Fibroblast of the aortic adventitia (primary cell): Measurements from ENCODE around the gene C6orf47. TPM values are rescaled to one million over a fixed set of nuclear protein-coding genes. Genes with fewer than 3 reads are reported as not detected.

ENCODE experiments used
- DNase-seq: peaks from one replicate; pipeline ENCODE4 v3.0.0-alpha.2; 2010; ENCODE audit warnings: low read depth
- H3K4me3 ChIP-seq: 2 replicates; pipeline ENCODE4 v1.5.1; 2011; ENCODE audit warnings: low read depth, mild to moderate bottlenecking, control low read depth, low read length, moderate library complexity
- CTCF ChIP-seq: IDR thresholded peaks from 2 replicates; pipeline ENCODE4 v1.5.1; 2011; ENCODE audit warnings: mild to moderate bottlenecking, low read length, control low read depth, inconsistent platforms; ENCODE audit not compliant: insufficient read depth
- total RNA-seq: library from RNA; depleted of rRNA; stranded (reverse); fragments of >200 nt; gene quantifications from 2 replicates; pipeline ENCODE4 v1.2.3, GENCODE V29; 2012; ENCODE audit warnings: low replicate concordance

The C6orf47 gene
- total RNA-seq, 1 donor: 18.4 TPM

- no peak for DNase-seq
- no peak for TF ChIP-seq CTCF
- H3K4me3 ChIP-seq: peak overlapping the region; percentile 93
Observed at GRCh38 chr6:31621320-31621939, 39.1 kb downstream of the C6orf47 start.

- DNase-seq: peak; percentile 53
- no peak for TF ChIP-seq CTCF
Observed at GRCh38 chr6:31620586-31621319, 39.8 kb downstream of the C6orf47 start, which contains the start of gene PRRC2A. PRRC2A (plus strand) TSS chr6:31620715; CDS start chr6:31622790, 2,075 bp downstream.

GRCh38 chr6:31619805-31620585 lies 40.6 kb downstream of the C6orf47 start:
- no peak for TF ChIP-seq CTCF
- peak; percentile 99 for DNase-seq
- peak overlapping the region; percentile 83 for H3K4me3 ChIP-seq

More at GRCh38 chr6:31620586-31621319, 39.8 kb downstream of the C6orf47 start, which contains the start of gene PRRC2A:
- H3K4me3 ChIP-seq: peak within 1 kb of the TSS; percentile 93

- H3K4me3 ChIP-seq: no peak overlapping the region
- no peak for DNase-seq
- TF ChIP-seq CTCF: no peak
Observed at GRCh38 chr6:31617010-31617409, 43.6 kb downstream of the C6orf47 start.

GRCh38 chr6:31615748-31616147 lies 44.8 kb downstream of the C6orf47 start:
- H3K4me3 ChIP-seq: no peak overlapping the region
- TF ChIP-seq CTCF: no peak

GRCh38 chr6:31614684-31615578 lies 45.6 kb downstream of the C6orf47 start, which contains the start of gene AIF1:
AIF1 (plus strand) TSS chr6:31615234; CDS start chr6:31615330, 96 bp downstream.
- no peak for DNase-seq
- TF ChIP-seq CTCF: no peak

More at GRCh38 chr6:31615748-31616147, 44.8 kb downstream of the C6orf47 start:
- DNase-seq: no peak

More at GRCh38 chr6:31614684-31615578, 45.6 kb downstream of the C6orf47 start, which contains the start of gene AIF1:
- no peak within 1 kb of the TSS for H3K4me3 ChIP-seq
